GM18520 (cell line): ENCODE results near the gene ACACB.

Source experiments
- ATAC-seq: cut with Tn5 transposase; IDR thresholded peaks from one replicate; pipeline ENCODE4 v1.9.1; 2021; ENCODE audit not compliant: unreplicated experiment

The ACACB gene

GRCh38 chr12:109271418-109271817, 155.0 kb downstream of the ACACB start:
- no peak for ATAC-seq

DNA sequence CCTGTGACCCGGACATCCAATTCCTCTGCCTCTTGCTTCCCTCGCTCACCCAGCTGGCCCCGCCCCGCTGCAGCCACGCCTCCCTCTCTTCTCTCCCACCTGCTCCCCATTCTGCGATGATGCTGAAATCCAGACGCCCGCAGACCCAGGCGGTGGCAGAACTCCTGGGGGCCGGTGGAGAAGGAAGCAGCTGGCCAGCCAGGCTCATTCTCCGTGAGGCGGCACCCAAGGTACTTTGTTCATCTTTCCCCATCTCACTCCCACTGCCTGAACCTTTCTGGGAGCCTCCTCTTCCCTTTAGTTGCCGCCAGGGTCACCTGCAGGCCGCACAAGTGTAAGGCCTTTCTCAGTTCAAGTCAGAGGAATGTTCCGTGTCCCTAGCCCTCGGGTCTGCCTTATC, 157.0 kb downstream of the ACACB start:
- ATAC-seq: no peak

GRCh38 chr12:109274381-109274780, 158.0 kb downstream of the ACACB start:
- ATAC-seq: no peak

DNA sequence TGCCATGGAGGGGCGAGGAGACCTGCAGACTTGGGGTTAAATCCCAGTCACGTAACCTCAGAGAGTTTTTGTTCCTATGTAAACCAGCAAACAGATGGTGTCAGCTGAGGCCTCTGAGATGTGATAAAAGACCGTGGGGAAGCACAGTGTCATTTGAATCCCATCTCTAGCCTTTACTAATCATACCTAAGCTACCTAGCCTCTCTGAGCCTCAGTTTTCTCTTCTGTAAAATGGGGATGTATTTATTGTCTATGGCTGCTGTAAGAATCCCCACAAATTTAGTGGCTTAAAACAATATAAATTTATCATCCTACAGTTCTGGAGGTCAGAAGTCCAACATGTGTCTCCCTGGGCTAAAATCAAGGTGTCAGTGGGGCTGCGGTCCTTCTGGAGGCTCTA, 158.8 kb downstream of the ACACB start:
- no peak for ATAC-seq

DNA sequence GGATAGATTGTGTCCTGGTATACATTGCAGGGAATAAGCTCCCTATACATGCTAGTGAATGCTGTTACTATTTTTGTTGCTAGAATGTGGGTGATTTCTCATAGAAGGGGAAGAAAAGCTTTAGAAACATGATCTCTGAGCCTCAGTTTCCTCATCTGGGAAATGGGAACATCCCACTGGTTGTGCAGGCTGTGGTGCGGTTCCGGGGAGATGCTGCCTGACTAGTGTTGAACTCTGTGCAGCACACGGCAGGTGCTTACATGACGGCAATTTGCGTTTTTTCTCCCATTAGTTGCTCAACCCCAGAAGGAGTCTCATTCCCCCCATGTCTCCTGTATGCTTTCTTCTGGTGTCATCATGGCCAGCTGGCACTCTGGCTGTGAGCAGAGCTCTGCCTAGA, 159.8 kb downstream of the ACACB start:
- no peak for ATAC-seq

DNA sequence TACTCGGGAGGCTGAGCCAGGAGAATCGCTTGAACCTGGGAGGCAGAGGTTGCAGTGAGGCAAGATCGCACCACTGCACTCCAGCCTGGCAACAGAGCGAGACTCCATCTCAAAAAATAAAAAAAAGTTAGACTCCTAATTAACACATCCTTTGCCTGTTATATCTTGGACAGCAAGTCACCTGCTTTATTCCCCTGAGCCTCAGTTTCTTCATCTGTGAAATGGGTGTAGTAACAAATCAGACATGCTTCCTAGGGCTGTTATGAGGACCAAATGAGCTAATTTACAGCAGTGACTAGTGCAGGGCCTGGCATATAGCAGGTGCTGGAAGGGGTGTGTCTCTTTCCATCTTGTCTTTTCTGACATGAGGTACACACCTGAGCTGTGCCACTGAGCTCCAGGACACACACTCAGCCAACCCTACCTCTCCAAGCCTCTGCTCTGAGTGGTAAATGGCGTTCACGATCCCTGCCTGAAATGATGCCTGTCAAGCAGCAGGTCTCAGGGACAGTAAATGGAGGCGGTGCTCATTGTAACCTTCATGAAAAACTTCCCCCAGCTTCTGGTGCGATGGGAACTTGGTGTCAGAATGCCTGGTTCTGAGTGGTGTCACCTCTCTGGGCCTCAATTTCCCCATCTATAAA, 161.0 kb downstream of the ACACB start:
- no peak for ATAC-seq

- no peak for ATAC-seq
These were observed 161.7 kb downstream of the ACACB start for GRCh38 chr12:109277899-109278762.

DNA sequence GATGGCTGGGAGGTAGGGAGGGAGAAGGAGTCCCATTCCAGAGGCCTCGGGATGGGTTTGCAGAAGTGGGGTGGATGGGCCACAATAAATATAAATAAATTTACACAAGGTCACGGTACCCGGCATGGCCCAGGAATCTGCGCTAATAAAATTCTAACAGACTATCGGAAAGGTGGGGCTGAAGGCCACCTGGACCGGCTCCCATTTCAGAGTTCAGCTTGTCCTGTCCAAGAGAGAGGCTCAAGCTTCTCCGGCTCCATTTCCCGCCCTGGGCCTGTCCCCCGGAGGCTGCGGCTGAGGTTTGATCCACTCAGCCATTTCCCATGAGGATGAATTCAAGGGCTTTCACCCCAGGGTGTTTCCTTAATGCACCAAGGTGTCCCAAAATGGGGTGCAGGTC, 162.5 kb downstream of the ACACB start:
- ATAC-seq: no peak

- ATAC-seq: no peak
These were observed 163.1 kb downstream of the ACACB start for GRCh38 chr12:109279525-109279924.

GRCh38 chr12:109281452-109281851, 165.1 kb downstream of the ACACB start:
- no peak for ATAC-seq

DNA sequence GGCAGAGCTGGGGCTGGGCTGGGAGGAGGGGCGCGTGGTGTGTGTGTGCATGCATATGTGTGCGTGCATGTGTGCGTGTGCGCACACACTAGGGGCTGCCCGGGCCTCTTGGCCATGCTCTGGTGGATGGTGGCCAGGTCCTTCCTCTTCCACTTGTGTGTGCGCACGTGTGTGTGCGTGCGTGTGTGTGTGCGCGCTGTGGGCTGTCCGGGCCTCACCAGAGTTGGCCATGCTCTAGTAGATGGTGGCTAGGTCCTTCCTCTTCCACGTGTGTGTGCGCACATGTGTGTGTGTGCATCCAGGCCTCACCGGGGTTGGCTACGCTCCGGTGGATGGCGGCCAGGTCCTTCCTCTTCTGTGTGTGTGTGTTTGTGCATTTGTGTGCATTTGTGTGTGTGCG, 168.0 kb downstream of the ACACB start:
- ATAC-seq: no peak

DNA sequence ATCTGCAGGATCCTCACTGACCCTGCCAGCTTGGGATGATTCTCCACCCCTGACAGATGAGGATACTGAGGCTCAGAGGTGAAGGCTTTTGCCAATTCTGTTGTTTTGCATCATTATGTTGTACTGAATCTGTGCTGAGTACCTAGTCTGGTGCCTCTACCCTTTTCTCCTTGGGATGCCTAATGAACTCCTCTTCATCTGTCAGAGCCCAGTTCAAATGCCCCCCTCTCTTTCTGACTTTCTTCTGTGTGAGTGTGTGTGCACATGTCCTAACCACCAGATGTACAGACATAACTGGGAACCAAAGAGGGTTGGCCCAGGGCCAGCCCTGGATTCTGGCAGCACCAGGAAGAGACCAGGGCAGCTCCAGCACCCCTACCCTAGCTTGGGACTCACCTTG, 169.9 kb downstream of the ACACB start:
- ATAC-seq: no peak

DNA sequence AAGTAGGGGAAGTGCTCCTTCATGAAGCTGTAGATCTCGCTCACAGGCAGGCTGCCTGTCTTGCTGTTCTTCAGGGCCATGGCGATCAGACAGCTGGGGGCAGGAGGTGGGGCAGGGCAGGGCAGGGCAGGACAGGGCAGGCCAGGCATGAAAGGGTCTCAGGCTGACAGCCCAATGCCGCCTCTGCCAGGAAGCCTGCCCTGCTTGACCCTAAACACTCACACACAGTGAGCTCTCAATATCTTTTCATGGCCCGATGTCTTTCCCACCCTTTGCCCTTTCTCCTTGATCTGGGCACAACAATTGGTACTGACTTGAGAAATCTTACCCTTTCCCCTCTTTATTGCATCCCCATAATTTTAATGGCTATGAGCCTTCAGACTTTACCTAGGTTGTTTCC, 170.3 kb downstream of the ACACB start:
- no peak for ATAC-seq

- no peak for ATAC-seq
These were observed 170.8 kb downstream of the ACACB start for GRCh38 chr12:109287181-109287580.

DNA sequence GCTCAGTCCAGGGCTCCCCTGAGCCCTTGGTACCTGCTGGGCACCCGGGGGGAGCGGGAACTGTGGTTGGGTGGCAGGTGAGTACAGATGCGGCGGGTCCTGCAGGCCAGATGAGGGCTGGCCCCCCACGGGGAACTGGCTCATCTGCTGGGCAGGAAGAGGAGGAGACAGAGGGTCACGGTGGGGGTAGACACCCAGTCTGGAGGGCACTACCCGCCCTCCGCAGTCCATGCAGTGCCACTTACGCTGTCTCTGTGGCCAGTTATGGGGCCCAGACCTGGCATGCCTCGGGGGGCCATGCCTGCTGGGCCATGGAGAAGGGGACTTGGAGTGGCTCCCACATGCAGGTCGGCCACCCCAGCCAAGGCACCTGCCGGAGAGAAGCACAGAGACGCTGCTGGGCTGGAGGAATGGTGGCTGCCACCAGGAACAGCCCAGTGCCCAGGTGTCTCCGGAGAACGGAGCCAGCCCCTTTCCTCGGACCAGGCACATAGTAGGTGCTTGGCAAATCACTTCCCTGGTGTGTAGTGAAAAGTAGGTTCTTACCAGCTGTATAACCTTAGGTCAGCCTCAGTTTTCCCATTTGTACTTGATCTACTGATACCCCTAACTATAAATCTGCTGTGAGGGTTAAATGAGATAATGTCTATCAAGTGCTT, 171.6 kb downstream of the ACACB start:
- ATAC-seq: no peak

GRCh38 chr12:109288571-109288970, 172.2 kb downstream of the ACACB start:
- ATAC-seq: no peak

GRCh38 chr12:109289004-109289403, 172.6 kb downstream of the ACACB start:
- ATAC-seq: no peak

DNA sequence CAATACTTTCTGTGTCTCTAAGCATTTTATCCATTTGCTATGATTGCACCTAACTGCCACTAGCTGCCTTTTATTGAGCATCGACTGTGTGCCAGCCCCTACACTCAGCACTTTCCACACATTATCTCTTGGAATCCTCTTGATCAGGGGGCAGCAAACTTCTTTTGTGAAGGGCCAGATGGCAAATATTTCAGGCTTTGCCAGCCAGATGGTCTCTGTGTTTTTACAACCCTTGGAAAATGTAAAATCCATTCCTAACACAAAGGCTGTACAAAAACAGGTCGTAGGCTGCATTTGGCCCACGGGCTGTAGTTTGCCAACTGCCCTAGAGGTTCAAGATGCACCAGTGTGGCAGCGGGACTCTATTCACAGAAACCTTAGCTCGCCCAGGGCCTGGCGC, 173.2 kb downstream of the ACACB start:
- no peak for ATAC-seq

DNA sequence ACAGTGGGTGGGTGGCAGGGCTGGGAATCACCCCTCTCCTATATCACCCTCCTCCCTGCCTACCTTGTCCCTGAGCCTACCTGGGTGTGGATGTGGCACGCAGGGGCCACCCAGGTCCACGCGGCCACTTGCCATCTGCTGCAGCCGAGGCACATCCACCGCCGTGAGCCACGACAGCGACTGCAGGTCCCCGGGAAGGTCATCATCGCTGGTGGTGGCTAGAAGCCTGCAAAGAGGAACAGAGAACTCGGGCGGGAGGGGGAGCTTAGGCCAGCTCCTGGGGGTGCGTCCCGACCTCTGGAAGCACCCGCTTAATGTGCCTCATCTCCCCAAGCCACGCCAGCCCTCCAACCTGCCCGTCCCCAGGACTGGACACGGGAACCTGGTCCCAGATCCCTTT, 173.7 kb downstream of the ACACB start:
- ATAC-seq: no peak

- ATAC-seq: no peak
These were observed 174.7 kb downstream of the ACACB start for GRCh38 chr12:109291117-109291516.

- ATAC-seq: no peak
These were observed 175.3 kb downstream of the ACACB start for GRCh38 chr12:109291521-109292341.
